Thyroid gland (tissue), 4 donors: ENCODE results near the gene LCE1B. TPM values are rescaled to one million over a fixed set of nuclear protein-coding genes. Genes with fewer than 3 reads are reported as not detected.

ENCODE experiments used
- DNase-seq, 2 donors: peaks; one replicate each; pipeline ENCODE4 v3.0.0-alpha.2; 2019
- H3K27ac ChIP-seq, 3 donors: fragments of 200-600 bp; sonication (generic); 1 replicate in 2 of 3; 2 replicates in 1 of 3; pipeline ENCODE4 v1.5.1; 2016 to 2019; ENCODE audit warnings: mild to moderate bottlenecking in 1 of 3, moderate library complexity in 1 of 3
- H3K27me3 ChIP-seq: fragments of 200-600 bp; sonication (generic); one replicate; pipeline ENCODE4 v1.5.1; 2019
- H3K36me3 ChIP-seq, 2 donors: fragments of 200-600 bp; sonication (generic); one replicate each; pipeline ENCODE4 v1.5.1; 2016 to 2019
- H3K4me1 ChIP-seq, 2 donors: fragments of 200-600 bp; sonication (generic); one replicate each; pipeline ENCODE4 v1.5.1; 2017 to 2019
- H3K4me3 ChIP-seq, 3 donors: fragments of 200-600 bp; sonication (generic); replicated peaks in 1 of 3; 1 replicate in 2 of 3; 2 replicates in 1 of 3; pipeline ENCODE4 v1.5.1; 2016; ENCODE audit warnings: mild to moderate bottlenecking in 1 of 3
- H3K9me3 ChIP-seq: fragments of 200-600 bp; sonication (generic); one replicate; pipeline ENCODE4 v1.5.1; 2017
- CTCF ChIP-seq, 6 experiments: fragments of 200-600 bp in 3 of 6; fragments of 450-650 bp in 3 of 6; sonication (generic) in 3 of 6; IDR thresholded peaks; one replicate each; pipeline ENCODE4 v1.5.1; 2016 to 2019; ENCODE audit warnings: antibody characterized with exemption in 6 of 6, mild to moderate bottlenecking in 2 of 6, inconsistent platforms in 1 of 6, moderate library complexity in 1 of 6
- POLR2A ChIP-seq, 2 donors: fragments of 450-650 bp; IDR thresholded peaks; one replicate each; pipeline ENCODE4 v1.6.1; 2017; ENCODE audit warnings: antibody characterized with exemption in 2 of 2, mild to moderate bottlenecking in 2 of 2, moderate library complexity in 1 of 2
- WGBS, 2 donors: methylation state at CpG; one replicate each; pipeline ENCODE4 v1.1.5; 2017; 5-methylcytosine and 5-hydroxymethylcytosine counted together
- intact Hi-C: fragments of 100-400 bp; cut with DNase I; formaldehyde crosslinking; loops from one replicate; pipeline ENCODE4 v1.15.1; 2023
- total RNA-seq, 4 donors: library from RNA; depleted of rRNA; stranded (reverse); fragments of >200 nt; gene quantifications; one replicate each; pipeline ENCODE4 v1.2.3, GENCODE V29; 2016

LCE1B gene
- total RNA-seq, 4 donors from 2014 or later: not detected

GRCh38 chr1:152824964-152825363 lies 13.2 kb downstream of the LCE1B start:
- intact Hi-C loops: no loop called here
- TF ChIP-seq CTCF (IDR thresholded peaks at IDR 0.05) (no peak), POLR2A (IDR thresholded peaks at IDR 0.05) (no peak)
- no peaks in the 10 kb centered on the region for H3K9me3 ChIP-seq
- H3K27ac ChIP-seq: no peak overlapping the region
- no peaks in the 10 kb centered on the region for H3K4me1 ChIP-seq
- no peak overlapping the region for H3K4me3 ChIP-seq
- no peaks in the 10 kb centered on the region for H3K27me3 ChIP-seq
- H3K36me3 ChIP-seq: no peaks in the 10 kb centered on the region
- no peak for DNase-seq

GRCh38 chr1:152827173-152827572 lies 15.4 kb downstream of the LCE1B start, which contains the start of gene LCE1A:
Gene LCE1A, plus strand, starts transcription at chr1:152827473. Its CDS starts 0 bp downstream, at chr1:152827473.
- no peak for DNase-seq
- 61 to 71% methylated on average over 2 of the region's 2 CpGs for WGBS, 2 donors
- H3K36me3 ChIP-seq: no peaks in the 10 kb centered on the region
- TF ChIP-seq CTCF (IDR thresholded peaks at IDR 0.05): no peak
- TF ChIP-seq POLR2A (IDR thresholded peaks at IDR 0.05): no peak
- H3K4me1 ChIP-seq: no peaks in the 10 kb centered on the region
- intact Hi-C loops: no loop called here
- no peak within 1 kb of the TSS for H3K4me3 ChIP-seq
- H3K9me3 ChIP-seq: no peaks in the 10 kb centered on the region
- H3K27me3 ChIP-seq: no peaks in the 10 kb centered on the region
- no peak within 1 kb of the TSS for H3K27ac ChIP-seq

- Histone ChIP-seq H3K36me3 (no peaks in the 10 kb centered on the region), H3K27me3 (no peaks in the 10 kb centered on the region), H3K4me3 (no peak overlapping the region), H3K4me1 (no peaks in the 10 kb centered on the region), H3K9me3 (no peaks in the 10 kb centered on the region), H3K27ac (no peak overlapping the region)
- intact Hi-C loops: no loop called here
- 61% methylated on average over 2 of the region's 2 CpGs for WGBS, 2 donors
- no peak for DNase-seq
- no peak for TF ChIP-seq POLR2A (IDR thresholded peaks at IDR 0.05)
- no peak for TF ChIP-seq CTCF (IDR thresholded peaks at IDR 0.05)
Observed at GRCh38 chr1:152836870-152837269, 25.1 kb downstream of the LCE1B start.

- 91 to 93% methylated on average over 3 of the region's 3 CpGs for WGBS, 2 donors
- no peaks in the 10 kb centered on the region for H3K27me3 ChIP-seq
- H3K9me3 ChIP-seq: no peaks in the 10 kb centered on the region
- H3K36me3 ChIP-seq: no peaks in the 10 kb centered on the region
- H3K27ac ChIP-seq: no peak within 1 kb of the TSS
- intact Hi-C loops: no loop called here
- no peak within 1 kb of the TSS for H3K4me3 ChIP-seq
- no peak for DNase-seq
- H3K4me1 ChIP-seq: peaks cover 0 to 4% of the 10 kb centered on the region in 2 donors
- TF ChIP-seq POLR2A (IDR thresholded peaks at IDR 0.05) (no peak), CTCF (IDR thresholded peaks at IDR 0.05) (no peak)
Observed at GRCh38 chr1:152842556-152842955, 30.8 kb downstream of the LCE1B start, which contains the start of gene LCE6A. Gene LCE6A, plus strand, starts transcription at chr1:152842856. Its CDS starts 665 bp downstream, at chr1:152843521.

- no peaks in the 10 kb centered on the region for H3K4me1 ChIP-seq
- no peak overlapping the region for H3K4me3 ChIP-seq
- H3K27me3 ChIP-seq: no peaks in the 10 kb centered on the region
- no peak for TF ChIP-seq CTCF (IDR thresholded peaks at IDR 0.05)
- TF ChIP-seq POLR2A (IDR thresholded peaks at IDR 0.05): no peak
- no peak for DNase-seq
- 50 to 55% methylated on average over 2 of the region's 2 CpGs for WGBS, 2 donors
- H3K9me3 ChIP-seq: no peaks in the 10 kb centered on the region
- no peaks in the 10 kb centered on the region for H3K36me3 ChIP-seq
- intact Hi-C loops: no loop called here
- no peak overlapping the region for H3K27ac ChIP-seq
Observed at GRCh38 chr1:152855661-152856060, 43.9 kb downstream of the LCE1B start.
